ENCODE measurements around the gene GGT6.
A peak's percentile ranks its signal among the peaks of the same experiment; 100 is the strongest.

Gene GGT6

GRCh38 chr17:4544135-4544950, 16.0 kb downstream of the GGT6 start:
- no peak overlapping the region for H3K4me3 Mint-ChIP-seq
- H3K36me3 Mint-ChIP-seq (ENCODE audit: insufficient read depth) = peaks cover 19% of the 10 kb centered on the region
- no peak overlapping the region for H3K27ac Mint-ChIP-seq (ENCODE audit: low read depth)
- ATAC-seq (replicated peaks; ENCODE audit: extremely low read depth, poor library complexity, severe bottlenecking) (no peak), DNase-seq (ENCODE audit: low spot score in 2 of 2) (no peak)
- H3K4me1 Mint-ChIP-seq = no peaks in the 10 kb centered on the region
- H3K27me3 Mint-ChIP-seq = no peaks in the 10 kb centered on the region
- H3K9me3 Mint-ChIP-seq = no peaks in the 10 kb centered on the region

GRCh38 chr17:4543557-4544026, 16.8 kb downstream of the GGT6 start:
- ATAC-seq (replicated peaks; ENCODE audit: extremely low read depth, poor library complexity, severe bottlenecking) (no peak), DNase-seq (ENCODE audit: low spot score in 2 of 2) (no peak)
- Mint-ChIP-seq H3K27ac (ENCODE audit: low read depth) (no peak overlapping the region), H3K4me3 (no peak overlapping the region), H3K4me1 (no peaks in the 10 kb centered on the region), H3K27me3 (no peaks in the 10 kb centered on the region), H3K36me3 (ENCODE audit: insufficient read depth) (peaks cover 21% of the 10 kb centered on the region), H3K9me3 (no peaks in the 10 kb centered on the region)

DNA sequence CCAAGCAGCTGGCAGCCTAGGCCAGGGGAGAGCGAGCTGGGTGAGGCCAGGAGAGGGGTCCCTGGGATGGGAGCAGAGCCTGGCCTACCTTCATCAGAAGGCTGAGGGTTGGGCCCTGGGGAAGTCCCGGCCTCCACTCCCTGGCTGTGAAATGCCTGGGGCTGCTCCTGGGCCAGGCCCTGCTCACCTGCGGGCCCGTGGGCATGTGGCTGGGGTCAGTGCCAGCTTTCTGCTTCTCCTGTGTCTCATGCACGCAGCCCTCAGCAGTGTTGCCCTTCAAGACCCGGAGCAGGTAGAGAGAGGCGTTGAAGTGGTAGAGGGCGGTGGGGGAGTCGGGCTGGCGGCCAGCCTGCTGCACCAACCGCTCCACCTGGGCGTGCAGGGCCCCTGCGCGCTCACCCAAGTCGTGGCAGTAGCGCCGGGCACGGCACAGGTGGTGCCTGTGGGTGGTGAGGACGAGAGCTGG, 17.6 kb downstream of the GGT6 start:
- ATAC-seq (replicated peaks; ENCODE audit: extremely low read depth, poor library complexity, severe bottlenecking) = no peak
- no peak overlapping the region for H3K4me3 Mint-ChIP-seq
- H3K4me1 Mint-ChIP-seq = no peaks in the 10 kb centered on the region
- H3K9me3 Mint-ChIP-seq = no peaks in the 10 kb centered on the region
- H3K27ac Mint-ChIP-seq (ENCODE audit: low read depth) = no peak overlapping the region
- H3K36me3 Mint-ChIP-seq (ENCODE audit: insufficient read depth) = peaks cover 18% of the 10 kb centered on the region
- no peak for DNase-seq (ENCODE audit: low spot score in 2 of 2)
- H3K27me3 Mint-ChIP-seq = no peaks in the 10 kb centered on the region

DNA sequence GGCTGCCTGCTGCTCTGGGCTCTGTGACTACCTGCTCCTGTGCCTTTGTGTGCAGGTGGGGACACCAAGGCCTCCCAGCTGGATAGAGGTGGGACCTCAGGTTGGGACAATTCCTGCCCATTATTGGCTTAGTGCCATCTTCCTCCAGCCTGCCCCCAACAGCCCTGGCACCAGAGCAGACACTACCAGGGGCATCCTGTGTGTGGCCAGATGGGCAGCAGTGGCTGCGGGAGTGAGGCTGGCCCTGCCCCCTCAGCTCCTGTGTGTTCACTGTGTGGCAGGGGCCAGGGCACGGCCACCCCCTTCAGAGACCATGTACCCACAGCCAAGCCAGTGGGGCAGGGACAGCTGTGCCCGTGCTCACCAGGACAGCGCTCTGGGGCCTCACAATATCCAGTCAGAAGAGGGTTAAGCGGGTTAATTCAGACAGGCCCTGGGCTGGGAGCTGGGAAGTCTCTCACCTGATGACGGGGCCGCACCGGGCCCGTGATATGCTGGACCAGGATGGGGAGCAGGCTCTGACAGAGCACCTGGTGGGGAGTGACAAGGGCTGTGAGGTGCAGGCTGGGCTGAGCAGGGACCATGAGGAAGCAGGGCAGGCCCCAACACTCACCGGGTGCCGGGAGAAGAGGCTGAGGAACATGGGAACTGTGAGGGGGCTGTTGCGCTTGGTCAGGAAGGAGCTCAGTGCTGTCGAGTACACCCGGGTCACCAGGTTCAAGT, 18.2 kb downstream of the GGT6 start:
- no peak overlapping the region for H3K27ac Mint-ChIP-seq (ENCODE audit: low read depth)
- no peaks in the 10 kb centered on the region for H3K9me3 Mint-ChIP-seq
- DNase-seq (ENCODE audit: low spot score in 2 of 2) (no peak), ATAC-seq (replicated peaks; ENCODE audit: extremely low read depth, poor library complexity, severe bottlenecking) (no peak)
- no peak overlapping the region for H3K4me3 Mint-ChIP-seq
- H3K4me1 Mint-ChIP-seq = no peaks in the 10 kb centered on the region
- H3K27me3 Mint-ChIP-seq = no peaks in the 10 kb centered on the region
- peaks cover 16% of the 10 kb centered on the region for H3K36me3 Mint-ChIP-seq (ENCODE audit: insufficient read depth)

- Mint-ChIP-seq H3K27me3 (no peaks in the 10 kb centered on the region), H3K36me3 (ENCODE audit: insufficient read depth) (peaks cover 16% of the 10 kb centered on the region), H3K27ac (ENCODE audit: low read depth) (no peak overlapping the region), H3K4me3 (no peak overlapping the region), H3K4me1 (no peaks in the 10 kb centered on the region), H3K9me3 (no peaks in the 10 kb centered on the region)
- DNase-seq (ENCODE audit: low spot score in 2 of 2) (no peak), ATAC-seq (replicated peaks; ENCODE audit: extremely low read depth, poor library complexity, severe bottlenecking) (no peak)
Observed at GRCh38 chr17:4541328-4542002, 18.9 kb downstream of the GGT6 start.

DNA sequence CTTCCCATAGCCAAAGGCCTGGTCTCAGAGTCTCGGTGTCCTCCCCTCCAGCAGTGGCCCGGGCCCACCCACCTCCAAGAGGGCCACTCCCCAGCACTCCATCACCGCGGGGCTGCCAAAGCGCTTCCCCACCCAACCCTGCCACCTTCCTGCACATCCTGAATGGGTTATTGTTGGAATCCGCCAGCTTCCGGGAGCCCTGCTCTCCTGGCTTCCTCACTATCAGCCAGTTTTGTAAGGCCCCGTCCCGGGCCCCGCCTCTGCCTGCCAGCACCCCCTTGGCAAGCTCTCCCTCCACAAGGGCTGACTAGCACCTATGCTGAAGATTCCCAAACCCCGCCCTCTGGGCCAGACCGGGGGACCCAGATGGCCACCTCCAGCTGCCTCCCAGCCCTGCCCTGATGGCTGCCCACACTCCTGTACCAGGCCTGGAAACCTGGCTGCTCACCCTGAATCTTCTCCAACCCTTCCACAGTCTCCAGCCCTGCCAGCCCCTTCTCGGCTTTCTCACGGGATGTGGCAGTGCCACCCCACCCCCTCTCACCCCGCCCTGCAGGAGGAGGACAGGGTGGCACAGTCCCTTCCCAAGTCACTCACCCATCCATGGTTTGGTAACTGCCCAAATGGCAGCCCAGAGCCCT, 19.6 kb downstream of the GGT6 start:
- H3K36me3 Mint-ChIP-seq (ENCODE audit: insufficient read depth) = peaks cover 13% of the 10 kb centered on the region
- no peak overlapping the region for H3K27ac Mint-ChIP-seq (ENCODE audit: low read depth)
- ATAC-seq (replicated peaks; ENCODE audit: extremely low read depth, poor library complexity, severe bottlenecking) (no peak), DNase-seq (ENCODE audit: low spot score in 2 of 2) (no peak)
- no peaks in the 10 kb centered on the region for H3K4me1 Mint-ChIP-seq
- H3K4me3 Mint-ChIP-seq = no peak overlapping the region
- H3K9me3 Mint-ChIP-seq = no peaks in the 10 kb centered on the region
- H3K27me3 Mint-ChIP-seq = no peaks in the 10 kb centered on the region

GRCh38 chr17:4540224-4540651, 20.1 kb downstream of the GGT6 start:
- Mint-ChIP-seq H3K4me3 (no peak overlapping the region), H3K9me3 (no peaks in the 10 kb centered on the region), H3K4me1 (no peaks in the 10 kb centered on the region), H3K36me3 (ENCODE audit: insufficient read depth) (peaks cover 12% of the 10 kb centered on the region), H3K27me3 (no peaks in the 10 kb centered on the region), H3K27ac (ENCODE audit: low read depth) (no peak overlapping the region)
- ATAC-seq (replicated peaks; ENCODE audit: extremely low read depth, poor library complexity, severe bottlenecking) (no peak), DNase-seq (ENCODE audit: low spot score in 2 of 2) (no peak)

- Mint-ChIP-seq H3K9me3 (no peaks in the 10 kb centered on the region), H3K27ac (ENCODE audit: low read depth) (peak overlapping the region; percentile 29), H3K4me3 (no peak overlapping the region), H3K4me1 (no peaks in the 10 kb centered on the region), H3K27me3 (no peaks in the 10 kb centered on the region), H3K36me3 (ENCODE audit: insufficient read depth) (peaks cover 12% of the 10 kb centered on the region)
- DNase-seq (ENCODE audit: low spot score in 2 of 2) (no peak), ATAC-seq (replicated peaks; ENCODE audit: extremely low read depth, poor library complexity, severe bottlenecking) (no peak)
Observed at GRCh38 chr17:4539576-4540223, 20.7 kb downstream of the GGT6 start.

GRCh38 chr17:4539025-4539424, 21.4 kb downstream of the GGT6 start:
- H3K4me1 Mint-ChIP-seq = no peaks in the 10 kb centered on the region
- H3K4me3 Mint-ChIP-seq = no peak overlapping the region
- no peak overlapping the region for H3K27ac Mint-ChIP-seq (ENCODE audit: low read depth)
- DNase-seq (ENCODE audit: low spot score in 2 of 2) (no peak), ATAC-seq (replicated peaks; ENCODE audit: extremely low read depth, poor library complexity, severe bottlenecking) (no peak)
- H3K27me3 Mint-ChIP-seq = no peaks in the 10 kb centered on the region
- H3K36me3 Mint-ChIP-seq (ENCODE audit: insufficient read depth) = peaks cover 13% of the 10 kb centered on the region
- H3K9me3 Mint-ChIP-seq = no peaks in the 10 kb centered on the region

DNA sequence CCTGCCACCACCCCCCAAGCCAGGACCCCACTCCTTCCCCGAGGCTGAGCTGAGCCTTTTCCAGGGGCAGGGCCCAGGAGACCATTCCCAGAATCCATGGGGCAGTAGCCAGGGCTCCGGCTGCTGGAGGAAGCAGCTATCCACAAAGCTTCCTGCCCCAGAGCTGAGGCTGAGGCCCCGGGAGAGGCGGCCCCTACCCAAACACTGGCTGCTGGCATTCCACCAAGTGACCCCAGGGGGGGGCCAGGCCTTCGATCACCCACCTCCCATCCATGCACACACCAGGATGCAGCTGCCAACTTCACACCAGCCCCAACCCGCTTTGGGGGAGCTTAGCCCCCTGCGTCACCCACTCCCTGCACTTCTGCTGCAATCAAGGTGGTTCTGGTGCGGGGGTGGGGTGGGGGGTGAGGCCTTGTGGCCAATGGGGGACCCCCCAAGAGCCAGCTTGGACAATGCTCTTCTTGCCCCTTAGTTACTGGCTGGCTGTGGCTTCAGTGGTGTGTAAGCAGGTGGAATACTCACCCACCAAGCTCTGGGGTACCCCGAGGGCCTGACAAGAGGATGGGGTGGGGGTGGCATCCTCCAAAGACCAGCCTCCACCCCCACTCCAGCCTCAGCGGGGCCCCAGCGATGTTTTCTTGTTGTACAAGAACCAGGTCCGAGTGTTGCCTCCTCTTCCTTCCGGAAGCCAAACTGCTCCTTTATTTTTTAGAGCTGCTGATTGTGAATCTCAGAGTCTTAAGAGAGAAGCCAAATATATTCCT, 22.0 kb downstream of the GGT6 start:
- no peaks in the 10 kb centered on the region for H3K9me3 Mint-ChIP-seq
- no peaks in the 10 kb centered on the region for H3K27me3 Mint-ChIP-seq
- H3K36me3 Mint-ChIP-seq (ENCODE audit: insufficient read depth) = peaks cover 10% of the 10 kb centered on the region
- ATAC-seq (replicated peaks; ENCODE audit: extremely low read depth, poor library complexity, severe bottlenecking) (no peak), DNase-seq (ENCODE audit: low spot score in 2 of 2) (no peak)
- no peak overlapping the region for H3K4me3 Mint-ChIP-seq
- peaks cover 3% of the 10 kb centered on the region for H3K4me1 Mint-ChIP-seq
- H3K27ac Mint-ChIP-seq (ENCODE audit: low read depth) = no peak overlapping the region

DNA sequence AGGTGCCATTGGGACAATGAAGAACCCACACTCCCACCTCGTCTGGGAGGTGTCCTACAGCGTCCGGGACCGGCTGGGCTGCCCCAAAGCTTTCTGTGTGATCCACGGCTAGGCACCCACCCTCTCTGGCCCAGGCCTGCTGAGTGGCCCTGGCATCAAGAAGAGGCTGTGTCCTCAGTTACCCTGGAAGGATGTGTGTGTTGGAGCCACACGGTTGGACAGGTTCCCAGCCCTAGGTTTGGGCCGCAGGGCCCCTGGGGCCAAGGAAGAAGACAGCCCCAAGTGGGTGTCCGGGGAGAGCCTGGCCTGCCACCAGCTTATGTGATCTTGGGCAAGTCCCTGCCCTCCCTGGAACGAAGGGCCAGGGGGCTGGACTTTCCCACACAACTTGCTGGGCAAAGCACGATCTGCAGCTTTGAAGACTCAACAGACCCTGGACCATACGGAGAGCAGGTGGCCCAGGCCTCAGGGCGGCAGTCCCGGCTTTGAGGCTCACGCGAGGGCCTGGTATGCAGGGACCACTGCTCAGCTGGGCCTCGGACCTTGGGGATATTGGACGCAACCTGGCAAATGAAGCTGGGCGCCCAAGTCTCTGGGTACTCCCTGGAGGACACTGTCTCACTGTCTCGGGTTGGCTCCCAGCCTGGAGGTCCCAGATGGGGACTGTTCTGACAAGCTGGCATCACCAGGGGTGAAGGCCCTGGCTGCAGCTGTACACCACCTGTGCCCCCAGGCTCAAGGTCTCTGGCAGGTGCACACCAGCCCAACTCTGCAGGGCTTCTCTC, 22.7 kb downstream of the GGT6 start:
- no peak overlapping the region for H3K4me3 Mint-ChIP-seq
- DNase-seq (ENCODE audit: low spot score in 2 of 2) (no peak), ATAC-seq (replicated peaks; ENCODE audit: extremely low read depth, poor library complexity, severe bottlenecking) (no peak)
- H3K9me3 Mint-ChIP-seq = no peaks in the 10 kb centered on the region
- peaks cover 6% of the 10 kb centered on the region for H3K4me1 Mint-ChIP-seq
- no peak overlapping the region for H3K27ac Mint-ChIP-seq (ENCODE audit: low read depth)
- H3K27me3 Mint-ChIP-seq = no peaks in the 10 kb centered on the region
- peaks cover 9% of the 10 kb centered on the region for H3K36me3 Mint-ChIP-seq (ENCODE audit: insufficient read depth)
